GM11168 (cell line): ENCODE results near the gene RUBCNL.
"Not testable (repeated sequence)": the region's sequence is repeated elsewhere in the genome, so short reads cannot be mapped to it uniquely, and the experiment has no call there.

Experiments
- in situ Hi-C: fragments of 300-500 bp; cut with MboI; formaldehyde crosslinking; loops from one replicate; pipeline ENCODE4 v1.12.0; 2022; ENCODE audit warnings: low sequenced_read_pairs; ENCODE audit not compliant: unreplicated experiment

The RUBCNL gene

GRCh38 chr13:46387064-46387851 lies at the start of gene RUBCNL:
RUBCNL (minus strand) TSS chr13:46387252; CDS start chr13:46372475, 14,777 bp downstream.
- in situ Hi-C loops = no loop called here

DNA sequence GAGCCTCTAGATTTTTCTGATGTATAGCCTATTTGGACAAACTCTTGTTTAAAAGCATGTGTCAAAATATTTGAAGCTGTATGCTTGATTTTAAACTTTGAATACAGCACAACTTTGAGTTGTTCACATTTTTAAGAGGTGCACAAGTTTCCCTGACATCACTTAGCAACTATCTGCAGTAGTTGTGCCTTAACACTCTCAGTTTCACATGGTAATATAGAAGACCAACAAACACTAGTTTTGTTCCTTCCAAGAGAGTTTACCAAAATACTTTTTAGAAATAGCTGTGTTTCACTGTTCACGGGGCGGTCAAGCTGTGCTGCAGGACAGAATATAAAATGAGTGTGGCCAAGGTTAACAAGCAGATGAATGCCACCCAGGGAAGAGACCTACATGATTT lies 42.5 kb upstream of the RUBCNL start:
- in situ Hi-C loops = not testable (repeated sequence)

- in situ Hi-C loops = no loop called here
Measured at GRCh38 chr13:46405457-46405856, 18.4 kb upstream of the RUBCNL start.

DNA sequence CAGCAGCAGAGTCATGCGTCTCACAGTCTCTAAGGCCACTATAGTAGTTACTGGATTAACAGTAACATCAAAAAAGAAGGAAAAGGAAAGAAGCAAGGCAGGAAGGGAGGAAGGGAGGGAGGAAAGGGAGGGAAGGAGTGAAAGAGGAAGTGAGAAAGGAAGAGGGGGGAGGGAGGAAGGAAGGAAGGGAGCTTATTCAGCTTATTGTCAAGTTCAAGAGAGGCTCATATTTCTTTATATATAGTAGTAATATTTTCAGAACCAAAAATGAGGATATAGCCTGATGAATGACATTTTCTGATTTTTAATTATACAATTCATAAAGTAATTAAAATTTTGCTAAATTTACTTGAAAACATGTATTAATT lies 17.7 kb upstream of the RUBCNL start:
- in situ Hi-C loops = no loop called here

- in situ Hi-C loops = no loop called here
Measured at GRCh38 chr13:46403851-46404732, 17.0 kb upstream of the RUBCNL start.

- in situ Hi-C loops = no loop called here
Measured at GRCh38 chr13:46402178-46402577, 15.1 kb upstream of the RUBCNL start.

DNA sequence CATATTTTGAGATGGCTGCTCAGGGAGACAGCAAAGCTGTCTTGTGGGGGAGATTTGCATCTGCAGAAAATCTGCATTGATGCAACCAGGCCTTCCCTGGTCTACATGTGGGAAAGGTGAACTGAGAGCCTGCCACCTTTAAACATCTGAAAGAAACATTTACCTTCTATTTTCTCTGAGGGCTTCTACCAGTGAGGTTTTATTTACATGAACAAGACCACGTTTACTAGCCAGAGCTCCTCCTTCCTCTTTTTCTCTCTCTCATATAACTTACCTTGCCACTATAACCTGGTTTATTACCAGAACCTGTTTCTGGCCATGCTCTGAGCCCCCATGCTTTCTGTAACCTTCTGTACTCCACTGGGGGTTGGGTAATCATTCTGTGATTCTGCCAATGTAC lies 14.4 kb upstream of the RUBCNL start:
- in situ Hi-C loops = no loop called here

DNA sequence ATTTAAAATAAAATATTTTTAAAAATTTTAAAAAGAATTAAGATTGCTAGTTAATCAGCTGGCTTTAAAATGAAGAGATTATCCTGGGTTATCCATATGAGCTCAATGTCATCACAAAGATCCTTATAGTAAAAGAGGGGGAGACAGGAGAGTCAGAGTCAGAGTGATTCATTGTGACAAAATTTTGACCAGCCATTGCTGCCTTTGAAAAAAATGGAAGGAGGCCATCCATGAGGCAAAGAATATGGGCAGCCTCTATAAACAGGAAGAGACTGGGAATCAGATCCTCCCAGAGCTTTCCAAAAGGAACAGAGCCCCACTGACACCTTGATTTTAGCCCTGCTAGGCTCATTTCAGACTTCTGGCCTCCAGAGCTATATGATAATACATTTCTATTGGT lies 9.3 kb upstream of the RUBCNL start:
- in situ Hi-C loops = no loop called here

- in situ Hi-C loops = no loop called here
Measured at GRCh38 chr13:46392967-46393366, 5.9 kb upstream of the RUBCNL start.

DNA sequence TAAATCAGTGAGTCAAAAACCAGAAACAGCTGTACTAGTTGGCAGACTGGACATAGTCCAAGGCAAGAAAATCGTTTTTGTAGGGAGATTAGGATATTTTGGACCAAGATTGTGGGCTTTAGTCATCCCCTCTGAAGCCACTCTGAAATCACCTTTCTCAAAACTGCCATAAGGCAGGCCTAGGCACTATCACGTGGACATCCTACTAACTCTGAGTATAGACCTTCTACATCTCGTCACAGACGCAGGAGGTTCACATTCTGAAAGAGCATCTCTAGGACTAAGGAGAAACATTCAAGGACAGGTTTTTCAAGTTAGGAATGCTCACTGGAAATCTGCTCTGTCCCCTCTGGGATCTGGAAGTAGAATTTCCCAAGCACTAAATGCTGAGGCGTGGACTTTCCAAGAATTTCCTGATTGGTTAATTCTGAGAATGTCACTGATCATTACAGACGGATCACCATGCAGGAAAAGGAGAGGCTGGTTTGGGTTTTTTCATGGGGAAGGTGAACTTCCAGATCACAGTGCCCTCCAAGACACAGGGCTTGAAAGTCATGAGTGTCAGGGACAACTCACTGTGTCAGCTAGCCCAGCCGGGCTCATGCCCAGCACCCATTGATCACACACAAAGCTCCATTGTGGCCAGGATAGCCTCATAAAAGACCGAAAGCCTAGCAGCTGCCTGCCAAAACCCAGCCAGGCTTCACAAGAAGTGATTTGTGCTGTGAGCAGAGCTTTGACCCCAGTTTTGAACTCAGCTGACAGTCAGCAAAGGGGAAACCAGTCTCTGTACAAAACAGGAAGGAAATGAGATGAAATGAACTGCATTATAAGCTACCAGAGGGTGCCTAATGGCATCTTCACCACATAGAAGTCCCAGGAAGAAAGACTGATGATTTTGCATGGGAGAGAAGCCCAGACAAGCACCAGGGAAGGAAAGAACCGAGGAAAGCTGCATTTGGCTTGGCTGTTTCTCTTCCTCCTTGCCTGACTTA lies 2.7 kb upstream of the RUBCNL start:
- in situ Hi-C loops = no loop called here

DNA sequence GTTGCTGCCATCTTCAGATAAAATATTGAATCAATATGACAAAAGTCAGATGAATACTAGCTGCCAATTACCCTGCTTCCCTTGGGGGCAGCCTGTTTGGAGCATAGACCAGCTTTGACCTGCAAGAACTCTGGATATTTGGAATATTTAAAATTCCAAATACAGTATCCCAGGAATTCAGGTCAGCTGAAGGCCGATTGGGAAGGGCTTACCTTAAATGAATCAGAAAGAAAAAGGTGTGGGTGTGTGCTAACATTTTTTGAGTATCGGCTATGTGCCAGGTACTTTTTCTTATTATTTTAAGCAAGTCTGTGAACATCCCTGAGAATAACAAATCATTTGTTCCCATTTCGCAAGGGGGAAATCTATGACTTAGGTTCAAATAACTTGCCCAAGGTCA lies 1.8 kb upstream of the RUBCNL start:
- in situ Hi-C loops = no loop called here

DNA sequence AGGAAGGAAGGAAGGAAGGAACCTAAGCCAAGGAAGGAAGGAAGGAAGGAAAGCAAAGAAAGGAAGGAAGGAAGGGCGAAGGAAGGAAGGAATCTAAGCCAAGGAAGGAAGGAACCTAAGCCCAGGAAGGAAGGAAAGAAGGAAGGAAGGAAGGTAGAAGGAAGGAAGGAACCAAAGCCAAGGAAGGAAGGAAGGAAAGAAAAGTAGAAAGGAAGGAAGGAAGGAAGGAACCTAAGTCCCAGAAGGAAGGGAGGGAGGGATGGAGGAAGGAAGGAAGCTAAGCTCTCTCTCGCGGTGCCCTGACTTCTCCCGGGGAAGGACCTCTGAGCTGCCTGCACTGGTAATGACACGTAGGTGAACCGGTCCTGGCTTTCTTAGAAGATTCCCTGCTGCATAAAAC lies 1.3 kb upstream of the RUBCNL start:
- in situ Hi-C loops = no loop called here

DNA sequence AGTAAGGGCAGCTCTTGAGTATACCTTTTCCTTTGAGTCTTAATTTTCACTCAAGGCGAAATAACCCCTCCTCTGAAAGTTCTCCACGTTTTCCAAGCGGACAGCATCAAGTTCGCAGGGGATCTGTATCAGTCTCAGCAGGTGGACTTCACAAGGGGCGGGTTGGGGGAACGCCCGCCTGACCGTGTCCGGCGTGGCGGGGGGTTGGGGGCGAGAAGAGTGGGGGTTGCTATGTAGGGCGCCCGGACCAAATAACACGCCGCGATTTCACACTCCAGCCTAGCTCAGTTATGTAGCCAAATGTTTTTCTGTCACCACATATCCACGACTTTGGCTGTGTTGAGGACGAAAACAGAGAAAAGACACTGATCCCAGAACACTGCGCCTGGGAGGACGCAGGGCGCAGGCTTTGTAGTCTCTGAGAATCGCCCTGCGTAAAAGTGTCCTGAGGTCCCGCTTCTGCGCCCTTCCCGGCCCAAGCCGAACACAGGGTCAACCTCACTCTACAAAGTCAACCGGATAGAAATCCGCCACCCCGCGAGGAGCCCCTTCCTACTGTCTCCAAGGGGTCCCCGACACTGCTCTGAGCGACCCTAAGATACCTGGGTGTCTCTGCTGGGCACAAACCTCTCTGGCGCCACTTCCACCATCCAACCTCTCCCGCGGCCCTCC lies 524 bp downstream of the RUBCNL start:
- in situ Hi-C loops = no loop called here

DNA sequence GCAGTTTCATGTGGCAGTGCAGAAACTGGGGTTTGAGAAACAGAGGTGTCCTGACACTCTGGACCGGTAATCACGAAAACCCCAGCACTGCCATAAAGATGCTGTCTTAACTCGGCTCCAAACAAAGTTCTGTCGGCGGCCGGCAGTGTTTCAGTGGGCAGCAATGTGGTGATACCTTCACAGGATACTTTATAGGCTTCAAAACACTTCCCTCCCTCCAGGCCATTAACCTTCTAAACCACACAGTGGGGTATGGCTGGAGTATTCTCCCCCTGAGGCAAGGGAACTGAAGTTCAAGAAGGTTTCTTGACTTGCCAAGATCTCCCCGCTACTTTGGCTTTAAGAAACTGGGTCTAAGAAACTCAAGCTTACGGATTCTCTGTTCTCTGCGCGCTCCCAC lies 1.1 kb downstream of the RUBCNL start:
- in situ Hi-C loops = no loop called here

- in situ Hi-C loops = no loop called here
Measured at GRCh38 chr13:46383383-46383782, 3.7 kb downstream of the RUBCNL start.

DNA sequence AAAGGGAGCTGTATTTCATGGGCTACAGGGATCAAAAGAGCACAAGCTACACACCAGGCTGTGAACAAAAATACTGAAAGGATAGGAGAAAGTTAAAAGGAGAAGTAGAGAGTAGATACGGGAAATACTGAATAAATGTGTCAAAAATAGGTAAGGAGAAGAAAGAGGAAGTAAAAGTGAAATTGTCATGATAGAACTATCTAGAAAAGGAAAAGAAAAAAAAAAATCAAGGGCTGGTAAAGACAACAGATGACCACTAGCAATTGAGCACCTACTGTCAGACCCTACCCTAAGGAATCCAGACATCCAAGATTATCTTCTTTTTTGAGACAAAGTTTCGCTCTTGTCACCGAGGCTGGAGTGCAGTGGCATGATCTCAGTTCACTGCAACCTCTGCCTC lies 4.8 kb downstream of the RUBCNL start:
- in situ Hi-C loops = no loop called here

GRCh38 chr13:46380242-46380641 lies 6.8 kb downstream of the RUBCNL start:
- in situ Hi-C loops = no loop called here

DNA sequence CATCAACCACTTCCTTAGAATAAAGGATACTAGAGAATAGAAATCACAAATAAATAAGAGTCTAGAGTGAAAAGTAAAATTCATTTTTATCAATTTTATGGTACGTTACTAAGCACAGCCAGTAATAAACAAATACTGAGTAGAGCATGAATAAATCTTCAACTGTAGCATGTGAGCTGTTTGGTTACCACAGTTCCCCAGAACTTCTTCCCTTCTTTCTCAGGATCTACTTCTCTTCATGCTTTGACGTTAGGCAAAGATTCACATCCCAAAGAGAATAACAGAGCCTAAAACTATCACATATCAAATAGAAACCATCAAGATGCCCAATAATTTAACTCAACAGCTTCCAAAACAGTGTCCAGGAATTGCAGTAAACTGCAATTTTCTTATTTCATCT lies 7.4 kb downstream of the RUBCNL start:
- in situ Hi-C loops = no loop called here

- in situ Hi-C loops = no loop called here
Measured at GRCh38 chr13:46378411-46378810, 8.6 kb downstream of the RUBCNL start.

DNA sequence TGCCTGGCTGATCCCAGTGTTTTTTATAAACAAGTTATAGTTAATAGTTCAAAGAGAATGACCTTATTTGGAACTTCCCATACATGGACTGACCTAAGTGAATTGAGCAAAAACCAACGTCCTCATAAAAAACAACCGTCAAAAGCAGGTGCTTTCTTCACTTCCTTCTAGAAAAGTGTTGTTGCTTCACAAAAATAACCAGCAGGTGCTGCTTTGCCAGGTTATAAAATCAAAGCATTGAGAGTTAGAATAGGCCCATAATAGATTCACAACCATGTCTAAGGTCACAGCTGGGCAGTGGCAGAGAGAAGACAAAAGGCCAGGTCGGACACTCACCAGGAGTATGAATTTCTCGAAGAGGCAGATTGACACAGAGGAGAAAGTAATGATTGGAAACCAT lies 9.5 kb downstream of the RUBCNL start:
- in situ Hi-C loops = no loop called here
